OCI-LY3 (cell line): ENCODE results near the gene MCTS1.

Experiments used
- CTCF ChIP-seq: fragments of 200-600, 300-600 bp; sonication (generic); IDR thresholded peaks from 2 replicates; pipeline ENCODE4 v1.5.1; 2014; ENCODE audit warnings: antibody characterized with exemption, low read length, low read depth
- EZH2phosphoT487 ChIP-seq: fragments of 200-600 bp; shearing (Covaris generic); IDR thresholded peaks from 2 replicates; pipeline ENCODE4 v1.6.1; 2018; ENCODE audit warnings: antibody characterized with exemption, mixed run types, low read depth

- no peak for TF ChIP-seq CTCF
- TF ChIP-seq EZH2phosphoT487: no peak
Measured at GRCh38 chrX:120647127-120647526, 43.2 kb downstream of the MCTS1 start.
